ENCODE results near the gene PCYOX1L. TPM values are rescaled to one million over a fixed set of nuclear protein-coding genes. Genes with fewer than 3 reads are reported as not detected.
"Not testable (repeated sequence)": the region's sequence is repeated elsewhere in the genome, so short reads cannot be mapped to it uniquely, and the experiment has no call there.

The PCYOX1L gene
- polyA plus RNA-seq, 1 experiment = 12.8 TPM

DNA sequence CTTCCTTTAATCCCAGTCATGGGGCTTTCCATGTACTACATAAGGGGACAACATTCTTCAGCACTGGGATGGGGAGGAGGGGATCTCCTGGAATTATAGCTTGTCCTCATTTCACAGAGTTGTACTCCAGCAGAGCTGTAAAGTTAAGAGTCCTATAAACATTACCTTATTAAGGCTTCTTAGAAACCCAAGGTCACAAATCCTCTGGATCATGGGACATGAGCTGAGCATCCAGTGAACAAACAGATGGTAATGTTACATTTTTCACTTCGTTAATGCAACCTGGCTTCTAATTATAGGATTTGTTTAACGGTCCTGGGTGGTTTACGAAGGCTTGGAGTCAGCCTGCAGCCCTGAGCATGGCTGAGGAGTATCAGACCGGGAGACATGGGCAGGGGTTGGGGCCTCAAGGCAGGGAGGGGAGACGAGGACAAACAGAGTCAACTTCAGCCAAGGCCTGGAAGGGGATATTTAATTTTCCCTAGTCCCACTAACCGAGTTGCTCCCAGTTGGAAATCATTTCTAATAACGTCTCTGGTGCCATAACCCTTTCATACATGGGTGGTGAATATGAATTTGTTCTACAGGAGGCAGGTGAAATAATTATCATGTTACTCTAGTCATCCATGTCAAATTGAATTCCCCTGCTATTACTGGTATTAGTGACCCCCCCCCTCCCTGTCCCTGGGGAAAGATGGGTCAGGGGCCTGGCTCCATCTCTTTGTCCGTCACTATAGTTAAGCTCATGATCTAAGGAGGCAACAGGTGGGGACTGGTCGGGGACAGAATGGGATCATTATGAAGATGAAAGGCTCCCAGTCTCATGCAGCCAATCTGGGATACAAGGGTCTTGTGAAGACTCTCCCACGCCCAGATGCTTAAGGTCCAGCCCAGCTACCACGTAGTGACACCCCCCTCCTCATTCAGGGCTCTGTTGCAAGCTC, 32.0 kb downstream of the PCYOX1L start:
- TF ChIP-seq, protein P1, sequence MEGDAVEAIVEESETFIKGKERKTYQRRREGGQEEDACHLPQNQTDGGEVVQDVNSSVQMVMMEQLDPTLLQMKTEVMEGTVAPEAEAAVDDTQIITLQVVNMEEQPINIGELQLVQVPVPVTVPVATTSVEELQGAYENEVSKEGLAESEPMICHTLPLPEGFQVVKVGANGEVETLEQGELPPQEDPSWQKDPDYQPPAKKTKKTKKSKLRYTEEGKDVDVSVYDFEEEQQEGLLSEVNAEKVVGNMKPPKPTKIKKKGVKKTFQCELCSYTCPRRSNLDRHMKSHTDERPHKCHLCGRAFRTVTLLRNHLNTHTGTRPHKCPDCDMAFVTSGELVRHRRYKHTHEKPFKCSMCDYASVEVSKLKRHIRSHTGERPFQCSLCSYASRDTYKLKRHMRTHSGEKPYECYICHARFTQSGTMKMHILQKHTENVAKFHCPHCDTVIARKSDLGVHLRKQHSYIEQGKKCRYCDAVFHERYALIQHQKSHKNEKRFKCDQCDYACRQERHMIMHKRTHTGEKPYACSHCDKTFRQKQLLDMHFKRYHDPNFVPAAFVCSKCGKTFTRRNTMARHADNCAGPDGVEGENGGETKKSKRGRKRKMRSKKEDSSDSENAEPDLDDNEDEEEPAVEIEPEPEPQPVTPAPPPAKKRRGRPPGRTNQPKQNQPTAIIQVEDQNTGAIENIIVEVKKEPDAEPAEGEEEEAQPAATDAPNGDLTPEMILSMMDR (IDR thresholded peaks at IDR 0.05; ENCODE audit: insufficient read depth, low read depth, low read length) = no peak
- POLR2A ChIA-PET = no interaction called here
- Histone ChIP-seq H3K36me3 (ENCODE audit: control insufficient read depth, insufficient read depth, low read length) (no peaks in the 10 kb centered on the region), H3K4me3 (ENCODE audit: low read depth, low read length) (no peak overlapping the region), H3K27me3 (ENCODE audit: control insufficient read depth, insufficient read depth, low read length) (no peaks in the 10 kb centered on the region)
- CTCF ChIA-PET = interaction anchor here (0.5 to 4.4 kb wide), 6 partner anchors 9 to 616 kb away, joined by 3 to 23 read pairs (median 6); no protein-coding TSS in a partner anchor
- DNase-seq (ENCODE audit: low read depth) = no peak

DNA sequence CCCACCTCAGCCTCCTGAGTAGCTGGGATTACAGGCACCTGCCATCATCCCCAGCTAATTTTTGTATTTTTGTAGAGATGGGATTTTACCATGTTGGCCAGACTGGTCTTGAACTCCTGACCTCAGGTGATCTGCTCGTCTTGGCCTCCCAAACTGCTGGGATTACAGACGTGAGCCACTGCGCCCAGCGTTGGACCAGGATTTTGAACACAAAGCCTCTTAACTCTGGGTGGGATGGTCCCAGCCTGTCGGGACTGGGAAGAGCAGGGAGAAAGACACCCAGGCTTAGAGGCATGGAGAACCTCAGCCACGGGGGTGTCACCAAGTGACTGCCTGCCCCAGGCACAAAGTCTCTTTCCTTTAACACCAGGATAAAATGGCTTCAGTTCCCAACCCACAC, 33.2 kb downstream of the PCYOX1L start:
- H3K36me3 ChIP-seq (ENCODE audit: control insufficient read depth, insufficient read depth, low read length); H3K4me3 ChIP-seq (ENCODE audit: low read depth, low read length); DNase-seq (ENCODE audit: low read depth); POLR2A ChIA-PET; H3K27me3 ChIP-seq (ENCODE audit: control insufficient read depth, insufficient read depth, low read length): not testable (repeated sequence)
- CTCF ChIA-PET = interaction anchor here (0.6 to 1.6 kb wide), 2 partner anchors 169 to 227 kb away, joined by 3 to 7 read pairs; no protein-coding TSS in a partner anchor

DNA sequence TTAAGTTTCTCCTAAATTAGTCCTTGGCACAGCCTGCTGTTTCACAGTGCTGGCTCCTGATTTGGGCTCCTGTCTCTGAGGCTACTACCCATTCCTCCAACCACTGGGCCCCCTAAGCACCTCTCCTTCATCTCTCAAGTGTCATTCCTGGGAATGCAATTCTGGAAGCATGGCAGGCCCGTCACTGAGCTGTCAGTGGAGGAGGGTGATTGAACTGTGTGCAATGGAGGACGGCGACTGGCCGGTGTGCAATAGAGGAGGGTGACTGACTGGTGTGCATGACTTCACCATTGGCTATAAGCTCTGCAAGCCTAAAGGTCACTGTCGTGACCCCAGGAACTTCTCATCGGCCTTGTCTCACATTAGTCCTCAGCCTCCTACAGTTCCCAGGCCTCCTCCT, 33.7 kb downstream of the PCYOX1L start:
- ChIA-PET CTCF (interaction anchor here (1.5 kb wide), 1 partner anchor 39 kb away, joined by 3 read pairs; no protein-coding TSS in a partner anchor), POLR2A (no interaction called here)
- no peak overlapping the region for H3K4me3 ChIP-seq (ENCODE audit: low read depth, low read length)
- no peaks in the 10 kb centered on the region for H3K36me3 ChIP-seq (ENCODE audit: control insufficient read depth, insufficient read depth, low read length)
- DNase-seq (ENCODE audit: low read depth) = no peak
- no peaks in the 10 kb centered on the region for H3K27me3 ChIP-seq (ENCODE audit: control insufficient read depth, insufficient read depth, low read length)
- TF ChIP-seq, protein P1 (IDR thresholded peaks at IDR 0.05; ENCODE audit: insufficient read depth, low read depth, low read length) = no peak

DNA sequence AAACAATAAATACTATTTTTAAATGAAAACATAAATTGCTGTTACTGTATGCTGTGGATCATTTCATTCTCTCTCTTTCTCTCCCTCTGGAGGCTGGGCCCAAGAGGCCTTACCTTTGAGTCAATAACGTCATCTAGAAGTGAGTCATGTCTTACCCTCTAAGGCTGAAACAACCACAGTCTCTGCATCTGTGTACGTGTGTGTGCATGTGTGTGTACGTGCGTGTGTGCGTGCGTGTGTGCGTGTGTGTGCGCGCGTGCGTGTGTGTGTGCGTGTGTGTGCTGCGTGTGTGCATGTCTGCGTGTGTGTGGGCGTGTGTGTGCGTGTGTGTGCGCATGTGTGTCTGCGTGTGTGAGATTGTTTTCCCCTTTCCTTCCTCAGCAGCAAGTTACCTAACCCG, 34.9 kb downstream of the PCYOX1L start:
- DNase-seq (ENCODE audit: low read depth) = no peak
- TF ChIP-seq, protein P1 (IDR thresholded peaks at IDR 0.05; ENCODE audit: insufficient read depth, low read depth, low read length) = no peak
- no peaks in the 10 kb centered on the region for H3K36me3 ChIP-seq (ENCODE audit: control insufficient read depth, insufficient read depth, low read length)
- ChIA-PET POLR2A (interaction anchor here (0.7 kb wide), 1 partner anchor 89 kb away, joined by 3 read pairs; no protein-coding TSS in a partner anchor), CTCF (interaction anchor here (1.5 kb wide), 1 partner anchor 37 kb away, joined by 3 read pairs; no protein-coding TSS in a partner anchor)
- no peaks in the 10 kb centered on the region for H3K27me3 ChIP-seq (ENCODE audit: control insufficient read depth, insufficient read depth, low read length)
- no peak overlapping the region for H3K4me3 ChIP-seq (ENCODE audit: low read depth, low read length)

DNA sequence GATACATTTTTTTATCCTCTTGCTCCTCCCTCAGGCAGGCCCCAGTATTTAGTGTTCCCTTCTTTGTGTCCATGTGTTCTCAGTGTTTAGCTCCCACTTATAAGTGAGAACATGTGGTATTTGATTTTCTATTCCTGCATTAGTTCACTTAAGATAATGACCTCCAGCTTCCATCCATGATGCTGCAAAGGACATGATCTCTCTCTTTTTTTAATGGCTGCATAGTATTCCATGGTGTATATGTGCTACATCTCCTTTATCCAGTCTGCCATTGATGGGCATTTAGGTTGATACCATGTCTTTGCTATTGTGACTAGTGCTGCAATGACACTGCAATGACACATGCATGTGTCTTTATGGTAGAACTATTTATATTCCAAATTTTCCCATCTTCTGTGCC, 37.1 kb downstream of the PCYOX1L start:
- H3K36me3 ChIP-seq (ENCODE audit: control insufficient read depth, insufficient read depth, low read length); DNase-seq (ENCODE audit: low read depth); POLR2A ChIA-PET; H3K27me3 ChIP-seq (ENCODE audit: control insufficient read depth, insufficient read depth, low read length); H3K4me3 ChIP-seq (ENCODE audit: low read depth, low read length): not testable (repeated sequence)
- CTCF ChIA-PET = interaction anchor here (0.9 kb wide), 1 partner anchor 11 kb away, joined by 3 read pairs; no protein-coding TSS in a partner anchor

DNA sequence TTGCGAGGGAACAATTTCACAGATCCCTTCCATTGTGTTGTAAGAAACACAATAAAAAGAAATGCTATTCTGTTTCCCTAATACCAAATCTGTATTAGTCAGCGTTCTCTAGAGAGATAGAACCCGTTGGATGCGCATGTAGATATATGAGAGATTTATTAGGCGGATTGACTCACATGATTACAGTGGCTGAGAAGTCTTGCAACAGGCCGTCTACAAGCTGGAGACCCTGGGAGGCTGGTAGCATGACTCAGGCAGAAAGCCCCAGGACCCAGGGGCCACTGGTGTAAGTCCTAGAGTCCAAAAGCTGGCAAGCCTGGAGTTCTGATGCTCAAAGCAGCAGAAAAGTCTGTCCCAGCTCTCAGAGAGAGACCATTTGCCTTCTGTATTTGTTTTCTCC, 39.7 kb downstream of the PCYOX1L start:
- H3K4me3 ChIP-seq (ENCODE audit: low read depth, low read length) = no peak overlapping the region
- TF ChIP-seq, protein P1 (IDR thresholded peaks at IDR 0.05; ENCODE audit: insufficient read depth, low read depth, low read length) = no peak
- ChIA-PET POLR2A (interaction anchor here (0.6 kb wide), 1 partner anchor 481 kb away, joined by 3 read pairs; no protein-coding TSS in a partner anchor), CTCF (interaction anchor here (0.6 kb wide), 2 partner anchors 9 to 16 kb away, joined by 3 read pairs; no protein-coding TSS in a partner anchor)
- no peak for DNase-seq (ENCODE audit: low read depth)
- H3K27me3 ChIP-seq (ENCODE audit: control insufficient read depth, insufficient read depth, low read length) = no peaks in the 10 kb centered on the region
- no peaks in the 10 kb centered on the region for H3K36me3 ChIP-seq (ENCODE audit: control insufficient read depth, insufficient read depth, low read length)

DNA sequence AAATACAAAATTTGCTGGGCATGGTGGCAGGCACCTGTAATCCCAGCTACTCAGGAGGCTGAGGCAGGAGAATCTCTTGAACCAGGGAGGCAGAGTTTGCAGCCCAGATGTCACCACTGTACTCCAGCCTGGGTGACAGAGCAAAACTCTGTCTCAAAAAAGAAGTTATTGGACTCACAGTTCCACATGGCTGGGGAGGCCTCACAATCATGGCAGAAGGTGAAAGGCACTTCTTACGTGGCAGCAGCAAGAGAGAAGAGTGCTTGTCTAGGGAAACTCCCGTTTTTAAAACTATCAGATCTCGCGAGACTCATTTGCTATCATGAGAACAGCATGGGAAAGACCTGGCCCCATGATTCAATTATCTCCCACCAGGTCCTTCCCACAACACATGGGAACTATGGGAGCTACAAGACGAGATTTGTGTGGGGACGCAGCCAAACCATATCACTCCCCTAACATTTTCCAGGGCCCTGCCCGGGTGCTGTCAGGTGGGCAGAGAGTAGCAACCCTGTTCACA, 41.0 kb downstream of the PCYOX1L start:
- CTCF ChIA-PET = interaction anchor here (0.5 kb wide), 1 partner anchor 177 kb away, joined by 3 read pairs; no protein-coding TSS in a partner anchor
- POLR2A ChIA-PET; H3K36me3 ChIP-seq (ENCODE audit: control insufficient read depth, insufficient read depth, low read length); H3K27me3 ChIP-seq (ENCODE audit: control insufficient read depth, insufficient read depth, low read length); H3K4me3 ChIP-seq (ENCODE audit: low read depth, low read length); DNase-seq (ENCODE audit: low read depth): not testable (repeated sequence)
